Mesenteric fat pad (tissue), 1 donor: ENCODE measurements around the gene CMYA5. TPM values are rescaled to one million over a fixed set of nuclear protein-coding genes. Genes with fewer than 3 reads are reported as not detected.

ENCODE experiments used
- DNase-seq: peaks from one replicate; pipeline ENCODE4 v3.0.0-alpha.2; 2020; ENCODE audit warnings: low spot score
- total RNA-seq: library from RNA; stranded (reverse); fragmentation: NEBNext Ultra II Directional; extraction: Animal tissue kit (Norgen Biotek cat#: 25700); gene quantifications from one replicate; pipeline ENCODE4 v1.2.1, GENCODE V29; 2021
- donor health status: DM: yes; HTN: yes; CAD: no.

Gene CMYA5
- total RNA-seq, 1 donor from 2014 or later, result 2.6 TPM

GRCh38 chr5:79793304-79793703 is 103.7 kb downstream of the CMYA5 start:
- DNase-seq, result no peak

- DNase-seq, result no peak
Observed at GRCh38 chr5:79793722-79794121, 104.1 kb downstream of the CMYA5 start.

- no peak for DNase-seq
Observed at GRCh38 chr5:79794347-79794746, 104.7 kb downstream of the CMYA5 start.

GRCh38 chr5:79795764-79796398 is 106.2 kb downstream of the CMYA5 start:
- DNase-seq, result no peak

- no peak for DNase-seq
Observed at GRCh38 chr5:79798893-79799590, 109.4 kb downstream of the CMYA5 start.

- no peak for DNase-seq
Observed at GRCh38 chr5:79800979-79801827, 111.6 kb downstream of the CMYA5 start.

GRCh38 chr5:79802406-79802805 is 112.8 kb downstream of the CMYA5 start:
- DNase-seq, result no peak

- no peak for DNase-seq
Observed at GRCh38 chr5:79803007-79803406, 113.4 kb downstream of the CMYA5 start.

- no peak for DNase-seq
Observed at GRCh38 chr5:79806741-79807140, 117.1 kb downstream of the CMYA5 start.

- DNase-seq, result no peak
Observed at GRCh38 chr5:79809743-79810142, 120.1 kb downstream of the CMYA5 start.

GRCh38 chr5:79811081-79811480 is 121.4 kb downstream of the CMYA5 start:
- no peak for DNase-seq

- no peak for DNase-seq
Observed at GRCh38 chr5:79811904-79812303, 122.3 kb downstream of the CMYA5 start.

GRCh38 chr5:79814699-79815098 is 125.1 kb downstream of the CMYA5 start:
- DNase-seq, result no peak

GRCh38 chr5:79816014-79816413 is 126.4 kb downstream of the CMYA5 start:
- DNase-seq, result no peak

GRCh38 chr5:79820648-79821047 is 131.0 kb downstream of the CMYA5 start:
- no peak for DNase-seq

GRCh38 chr5:79824444-79824843 is 134.8 kb downstream of the CMYA5 start:
- no peak for DNase-seq

GRCh38 chr5:79825802-79826201 is 136.2 kb downstream of the CMYA5 start:
- DNase-seq, result no peak

GRCh38 chr5:79827159-79827629 is 137.6 kb downstream of the CMYA5 start:
- DNase-seq, result no peak

- DNase-seq, result no peak
Observed at GRCh38 chr5:79829260-79829659, 139.6 kb downstream of the CMYA5 start.

- DNase-seq, result no peak
Observed at GRCh38 chr5:79831381-79832309, 142.0 kb downstream of the CMYA5 start.

GRCh38 chr5:79832911-79833310 is 143.3 kb downstream of the CMYA5 start:
- no peak for DNase-seq
